H1 (cell line): ENCODE data around the gene OGG1. TPM values are rescaled to one million over a fixed set of nuclear protein-coding genes. Genes with fewer than 3 reads are reported as not detected.

Experiments used
- CTCF ChIA-PET: fragments of 300-600 bp; sonication (Branson Sonifier 250); formaldehyde crosslinking; loops from one replicate; lab custom pipeline; 2021; ENCODE audit not compliant: partially characterized antibody; lab: Charles Lee
- POLR2A ChIA-PET: fragments of 300-600 bp; sonication (Branson Sonifier 250); formaldehyde crosslinking; loops from one replicate; lab custom pipeline; 2021; ENCODE audit warnings: inconsistent platforms; ENCODE audit not compliant: partially characterized antibody; lab: Charles Lee
- DNase-seq, 2 experiments: peaks; one replicate each; pipeline versions ENCODE4 v3.0.0 to v3.0.0-alpha.2; 2010 to 2022; ENCODE audit warnings: low spot score in 2 of 2, low read depth in 1 of 2, mixed read lengths in 1 of 2
- FAIRE-seq: peaks from 2 replicates; lab custom pipeline; 2011; peaks lifted over from hg19 to GRCh38; lab: Jason Lieb, UNC
- H2AFZ ChIP-seq: 2 replicates; pipeline ENCODE4 v1.8.1; 2012; ENCODE audit warnings: low read length, inconsistent platforms
- H2AK5ac ChIP-seq: 2 replicates; pipeline ENCODE4 v1.6.1; 2013; ENCODE audit warnings: low read depth, low read length
- H2BK120ac ChIP-seq: replicated peaks from 2 replicates; pipeline ENCODE3; 2013; ENCODE audit warnings: low read depth, low read length, inconsistent platforms
- H2BK12ac ChIP-seq: 2 replicates; pipeline ENCODE4 v1.6.1; 2013; ENCODE audit warnings: low read depth, low read length
- H2BK15ac ChIP-seq: 2 replicates; pipeline ENCODE4 v1.6.1; 2013; ENCODE audit warnings: low read length
- H2BK20ac ChIP-seq: 2 replicates; pipeline ENCODE4 v1.6.1; 2013; ENCODE audit warnings: low read length
- H2BK5ac ChIP-seq: 2 replicates; pipeline ENCODE4 v1.6.1; 2013; ENCODE audit warnings: low read depth, low read length
- H3K14ac ChIP-seq: 2 replicates; pipeline ENCODE4 v1.6.1; 2013; ENCODE audit warnings: inconsistent platforms; ENCODE audit not compliant: insufficient read length
- H3K18ac ChIP-seq: 2 replicates; pipeline ENCODE4 v1.6.1; 2013; ENCODE audit warnings: low read length; ENCODE audit errors: extremely low read depth
- H3K23ac ChIP-seq: 2 replicates; pipeline ENCODE4 v1.6.1; 2013; ENCODE audit warnings: inconsistent platforms; ENCODE audit not compliant: insufficient read length
- H3K23me2 ChIP-seq: 2 replicates; pipeline ENCODE4 v1.6.1; 2013; ENCODE audit warnings: low read depth, low read length
- H3K27ac ChIP-seq: 2 replicates; pipeline ENCODE4 v1.6.1; 2011; ENCODE audit warnings: low read depth, low read length, inconsistent platforms
- H3K27me3 ChIP-seq, 4 experiments: replicated peaks in 1 of 4; 1 replicate in 1 of 4; 2 replicates in 3 of 4; pipeline versions ENCODE4 v1.6.1 to v1.8.1; 2011 to 2013; ENCODE audit warnings: low read length in 3 of 4, mild to moderate bottlenecking in 3 of 4, inconsistent platforms in 2 of 4, mixed read lengths in 2 of 4, moderate library complexity in 1 of 4; ENCODE audit not compliant: control insufficient read depth in 3 of 4, insufficient read depth in 3 of 4; ENCODE audit errors: extremely low read depth in 1 of 4
- H3K36me3 ChIP-seq, 4 experiments: 2 replicates each; pipeline versions ENCODE4 v1.6.1 to v1.8.1; 2011 to 2013; ENCODE audit warnings: mild to moderate bottlenecking in 4 of 4, low read length in 3 of 4, moderate library complexity in 2 of 4, control low read depth in 1 of 4, inconsistent platforms in 1 of 4; ENCODE audit not compliant: insufficient read depth in 4 of 4, control insufficient read depth in 2 of 4
- H3K4ac ChIP-seq: replicated peaks from 2 replicates; pipeline ENCODE3; 2013; ENCODE audit warnings: low read length, low read depth, mixed read lengths, inconsistent platforms; ENCODE audit not compliant: insufficient read length
- H3K4me1 ChIP-seq, 4 experiments: replicated peaks in 1 of 4; 1 replicate in 1 of 4; 2 replicates in 3 of 4; pipeline versions ENCODE4 v1.6.1 to v1.8.1; 2011 to 2013; ENCODE audit warnings: low read length in 3 of 4, inconsistent platforms in 2 of 4, mixed read lengths in 1 of 4; ENCODE audit not compliant: insufficient read depth in 4 of 4, control insufficient read depth in 3 of 4
- H3K4me2 ChIP-seq, 2 experiments: 2 replicates each; pipeline versions ENCODE4 v1.6.1 to v1.8.1; 2011 to 2013; ENCODE audit warnings: low read depth in 2 of 2, low read length in 2 of 2, control low read depth in 1 of 2, inconsistent platforms in 1 of 2, mild to moderate bottlenecking in 1 of 2; ENCODE audit not compliant: insufficient read depth in 1 of 2
- H3K4me3 ChIP-seq, 4 experiments: fragments of 200-600, 300-600 bp in 1 of 4; sonication (generic), shearing (Covaris generic), sonication (Bioruptor Twin) in 1 of 4; 2 replicates each; pipeline versions ENCODE4 v1.5.1 to v1.8.1; 2011 to 2016; ENCODE audit warnings: low read length in 4 of 4, low read depth in 3 of 4, control low read depth in 2 of 4, inconsistent platforms in 2 of 4, mild to moderate bottlenecking in 2 of 4, mixed read lengths in 1 of 4, moderate library complexity in 1 of 4; ENCODE audit not compliant: insufficient read depth in 2 of 4; ENCODE audit errors: extremely low read depth in 1 of 4
- H3K56ac ChIP-seq: replicated peaks from 2 replicates; pipeline ENCODE3; 2013; ENCODE audit warnings: low read depth, mild to moderate bottlenecking, mixed read lengths, low read length, inconsistent platforms; ENCODE audit not compliant: insufficient read length
- H3K79me1 ChIP-seq: 2 replicates; pipeline ENCODE4 v1.6.1; 2013; ENCODE audit warnings: low read depth, low read length, control low read depth
- H3K79me2 ChIP-seq, 2 experiments: 2 replicates each; pipeline versions ENCODE4 v1.6.1 to v1.8.1; 2012 to 2013; ENCODE audit warnings: low read length in 2 of 2, mild to moderate bottlenecking in 2 of 2, inconsistent platforms in 1 of 2; ENCODE audit not compliant: insufficient read depth in 2 of 2, control insufficient read depth in 1 of 2
- H3K9ac ChIP-seq, 4 experiments: replicated peaks in 1 of 4; 1 replicate in 1 of 4; 2 replicates in 3 of 4; pipeline versions ENCODE4 v1.6.1 to v1.8.1; 2011 to 2013; ENCODE audit warnings: low read depth in 3 of 4, low read length in 3 of 4, control low read depth in 2 of 4, mild to moderate bottlenecking in 2 of 4, moderate library complexity in 2 of 4, inconsistent platforms in 1 of 4; ENCODE audit errors: extremely low read depth in 1 of 4
- H3K9me3 ChIP-seq, 2 experiments: 2 replicates each; pipeline versions ENCODE4 v1.6.1 to v1.8.1; 2012 to 2013; ENCODE audit warnings: mild to moderate bottlenecking in 2 of 2, moderate library complexity in 2 of 2, control low read depth in 1 of 2, inconsistent platforms in 1 of 2, low read depth in 1 of 2, low read length in 1 of 2, mixed read lengths in 1 of 2; ENCODE audit not compliant: insufficient read depth in 2 of 2
- H4K20me1 ChIP-seq, 2 experiments: replicated peaks in 1 of 2; 2 replicates each; pipeline versions ENCODE3 to v1.8.1; 2011 to 2013; ENCODE audit warnings: inconsistent platforms in 2 of 2, low read length in 2 of 2, mild to moderate bottlenecking in 1 of 2; ENCODE audit not compliant: insufficient read depth in 2 of 2, control insufficient read depth in 1 of 2
- H4K5ac ChIP-seq: 2 replicates; pipeline ENCODE4 v1.6.1; 2013; ENCODE audit warnings: low read length, low read depth, mixed read lengths, inconsistent platforms; ENCODE audit not compliant: insufficient read length
- H4K8ac ChIP-seq: 2 replicates; pipeline ENCODE4 v1.8.0; 2013; ENCODE audit warnings: mild to moderate bottlenecking, moderate library complexity, low read length, inconsistent platforms; ENCODE audit not compliant: insufficient read depth; ENCODE audit errors: extremely low read depth
- H4K91ac ChIP-seq: replicated peaks from 2 replicates; pipeline ENCODE3; 2013; ENCODE audit warnings: low read length, mixed read lengths, inconsistent platforms; ENCODE audit not compliant: insufficient read length
- BCL11A ChIP-seq, 2 experiments: IDR thresholded peaks; one replicate each; pipeline ENCODE4 v1.6.1; 2011; ENCODE audit warnings: low read depth in 2 of 2, low read length in 2 of 2, mild to moderate bottlenecking in 2 of 2
- CTCF ChIP-seq, 3 experiments: IDR thresholded peaks; 1 replicate in 2 of 3; 2 replicates in 1 of 3; pipeline versions ENCODE4 v1.5.1 to v1.6.1; 2011; ENCODE audit warnings: low read length in 3 of 3, mild to moderate bottlenecking in 3 of 3, inconsistent platforms in 2 of 3, low read depth in 1 of 3, moderate library complexity in 1 of 3; ENCODE audit not compliant: insufficient read depth in 1 of 3; ENCODE audit errors: control extremely low read depth in 1 of 3
- E2F6 ChIP-seq: IDR thresholded peaks from 2 replicates; pipeline ENCODE4 v1.6.1; 2012; ENCODE audit warnings: inconsistent platforms
- HDAC2 ChIP-seq, 2 experiments: fragments of 300-600 bp in 1 of 2; sonication (generic) in 1 of 2; IDR thresholded peaks; 2 replicates each; pipeline ENCODE4 v1.6.1; 2011 to 2012; ENCODE audit warnings: low read depth in 2 of 2, low read length in 2 of 2, mild to moderate bottlenecking in 2 of 2, moderate library complexity in 2 of 2, borderline replicate concordance in 1 of 2, inconsistent platforms in 1 of 2
- KDM1A ChIP-seq: fragments of 200-600, 300-600 bp; sonication (generic); IDR thresholded peaks from 2 replicates; pipeline ENCODE4 v1.7.1; 2016; ENCODE audit warnings: mild to moderate bottlenecking, low read length, borderline replicate concordance
- KDM4A ChIP-seq: IDR thresholded peaks from one replicate; pipeline ENCODE4 v1.7.1; 2012; ENCODE audit warnings: low read depth, mild to moderate bottlenecking, moderate library complexity, low read length, inconsistent platforms; ENCODE audit not compliant: severe bottlenecking
- RXRA ChIP-seq: IDR thresholded peaks from 2 replicates; pipeline ENCODE4 v1.6.1; 2011; ENCODE audit warnings: low read depth, mild to moderate bottlenecking, low read length, moderate library complexity; ENCODE audit not compliant: insufficient read depth
- SP1 ChIP-seq: IDR thresholded peaks from 2 replicates; pipeline ENCODE4 v1.6.1; 2011; ENCODE audit warnings: low read depth, low read length
- WGBS, 2 experiments: shearing (Covaris generic) in 1 of 2; methylation state at CpG; one replicate each; pipeline versions ENCODE4 v1.1.6 to v1.1.7; 2013 to 2015; ENCODE audit warnings: low lambda C conversion rate in 2 of 2, mixed read lengths in 2 of 2, inconsistent platforms in 1 of 2, low coverage in 1 of 2, missing lambda C conversion rate in 1 of 2; ENCODE audit not compliant: insufficient replicate concordance in 2 of 2, insufficient coverage in 1 of 2, insufficient read length in 1 of 2; ENCODE audit errors: extremely low coverage in 1 of 2, missing lambda C conversion rate in 1 of 2; 5-methylcytosine and 5-hydroxymethylcytosine counted together
- polyA plus RNA-seq, 7 experiments: library from polyadenylated mRNA; depleted of rRNA in 3 of 7; stranded (reverse) in 5 of 7; unstranded in 2 of 7; fragments of >200 nt in 5 of 7; fragments of 200-250 nt in 2 of 7; gene quantifications; 1 replicate in 5 of 7; 2 replicates in 1 of 7; 4 replicates in 1 of 7; pipeline versions ENCODE4 v1.2.1 to v1.2.3, GENCODE V29; 2011 to 2013; ENCODE audit warnings: missing spikeins in 2 of 7, mixed read lengths in 2 of 7
- total RNA-seq: library from RNA; stranded (reverse); fragmentation: NEBNext Ultra II Directional; extraction: Animal tissue kit (Norgen Biotek cat#: 25700); gene quantifications from 2 replicates; pipeline ENCODE4 v1.2.1, GENCODE V29; 2021
- TF ChIP-seq, protein P1 (sequence below): IDR thresholded peaks from 2 replicates; pipeline ENCODE4 v1.6.1; 2012; ENCODE audit warnings: inconsistent platforms

Gene OGG1
- total and polyA plus RNA-seq, 2 of the 8 experiments (the other 6 are each of a cell fraction or from before 2014, with no cell fraction given): 29.6 to 46.8 TPM

DNA sequence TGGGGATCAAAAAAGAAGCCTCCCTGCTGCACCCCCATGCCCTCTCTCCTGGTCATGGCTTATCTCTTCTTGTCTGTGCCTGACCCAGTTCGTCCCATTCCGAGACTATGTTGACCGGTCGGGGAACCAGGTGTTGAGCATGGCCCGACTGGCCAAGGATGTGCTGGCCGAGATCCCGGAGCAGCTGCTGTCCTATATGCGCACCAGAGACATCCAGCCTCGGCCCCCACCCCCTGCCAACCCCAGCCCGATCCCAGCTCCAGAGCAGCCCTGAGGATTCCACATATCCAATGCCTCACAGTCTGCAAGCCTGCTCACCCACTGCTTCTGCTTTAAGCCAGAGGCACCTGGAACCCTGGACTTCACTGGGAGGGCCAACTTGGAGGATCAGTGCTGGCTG is 20.3 kb upstream of the OGG1 start:
- no peak overlapping the region for H2AFZ ChIP-seq
- H3K9me3 ChIP-seq: no peaks in the 10 kb centered on the region
- H3K27ac ChIP-seq: no peak overlapping the region
- no peak overlapping the region for H2BK12ac ChIP-seq
- no peaks in the 10 kb centered on the region for H3K27me3 ChIP-seq
- peaks cover 13 to 24% of the 10 kb centered on the region in 2 experiments for H3K79me2 ChIP-seq
- no peak overlapping the region for H2BK120ac ChIP-seq
- WGBS, 2 experiments: 90% methylated on average over 10 of the region's 10 CpGs; no CpG with 5 or more reads in 1 of the 2 experiments
- FAIRE-seq (no peak), DNase-seq (no peak)
- no peak overlapping the region for H2AK5ac ChIP-seq
- peaks cover 18% of the 10 kb centered on the region for H3K79me1 ChIP-seq
- H3K4me1 ChIP-seq: peaks cover 0 to 8% (median 6%) of the 10 kb centered on the region in 4 experiments; a peak in 6 of 7 replicates
- POLR2A ChIA-PET: interaction anchor here (1.9 to 8.4 kb wide), 5 partner anchors 20 to 332 kb away, joined by 4 to 60 read pairs (median 13); partner anchors contain the start of genes ARPC4, CPNE9, OGG1 and SETD5
- H3K23me2 ChIP-seq: peaks cover 8% of the 10 kb centered on the region
- no peak overlapping the region for H3K4me2 ChIP-seq
- H2BK5ac ChIP-seq: no peak overlapping the region
- no peak overlapping the region for H4K91ac ChIP-seq
- H3K23ac ChIP-seq: no peak overlapping the region
- no peak overlapping the region for H3K56ac ChIP-seq
- no peak overlapping the region for H3K9ac ChIP-seq
- H3K36me3 ChIP-seq: peaks cover 0 to 4% (median 2%) of the 10 kb centered on the region in 4 experiments; a peak in 6 of 8 replicates
- no peak overlapping the region for H3K4me3 ChIP-seq
- H4K20me1 ChIP-seq: peaks cover 3 to 18% of the 10 kb centered on the region in 2 experiments
- H4K8ac ChIP-seq: no peak overlapping the region
- H4K5ac ChIP-seq: no peak overlapping the region
- H3K4ac ChIP-seq: no peak overlapping the region
- no peak overlapping the region for H2BK15ac ChIP-seq
- no peak overlapping the region for H3K18ac ChIP-seq
- H2BK20ac ChIP-seq: no peak overlapping the region
- CTCF ChIA-PET: interaction anchor here (0.7 to 8.6 kb wide), 6 partner anchors 8 to 227 kb away, joined by 3 to 109 read pairs (median 18); no protein-coding TSS in a partner anchor
- H3K14ac ChIP-seq: no peak overlapping the region
- TF ChIP-seq RXRA (no peak), CTCF (IDR thresholded peaks at IDR 0.05; ENCODE audit: control extremely low read depth in 1 of 3, insufficient read depth in 1 of 3, low read depth in 1 of 3, low read length in 3 of 3) (no peak), KDM4A (no peak), SP1 (no peak), E2F6 (no peak), HDAC2 (IDR thresholded peaks at IDR 0.05; ENCODE audit: borderline replicate concordance in 1 of 2, low read depth in 2 of 2, low read length in 2 of 2) (no peak), BCL11A (IDR thresholded peaks at IDR 0.05; ENCODE audit: low read depth in 2 of 2, low read length in 2 of 2) (no peak), KDM1A (no peak)
- TF ChIP-seq, protein P1, sequence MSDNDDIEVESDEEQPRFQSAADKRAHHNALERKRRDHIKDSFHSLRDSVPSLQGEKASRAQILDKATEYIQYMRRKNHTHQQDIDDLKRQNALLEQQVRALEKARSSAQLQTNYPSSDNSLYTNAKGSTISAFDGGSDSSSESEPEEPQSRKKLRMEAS: no peak
